ENCODE measurements around the gene MISP. TPM values are rescaled to one million over a fixed set of nuclear protein-coding genes. Genes with fewer than 3 reads are reported as not detected.

MISP gene
- total RNA-seq, 1 experiment from 2014 or later, result 5.8 TPM

- TF ChIP-seq SIN3A (IDR thresholded peaks at IDR 0.05; ENCODE audit: borderline replicate concordance, insufficient read depth, low read depth, low read length) (no peak), CTCF (IDR thresholded peaks at IDR 0.05) (no peak)
- POLR2A ChIA-PET, result interaction anchor here (0.6 kb wide), 1 partner anchor 50 kb away, joined by 7 read pairs; no protein-coding TSS in a partner anchor
- H3K36me3 ChIP-seq (ENCODE audit: control insufficient read depth, insufficient read depth, low read length), result no peaks in the 10 kb centered on the region
- BruUV-seq (replicated peaks), result no TSS peak
- H3K4me1 ChIP-seq (ENCODE audit: control insufficient read depth, insufficient read depth, low read length), result no peaks in the 10 kb centered on the region
- no peak overlapping the region for H3K4me3 ChIP-seq (ENCODE audit: low read depth in 2 of 2, low read length in 2 of 2)
- intact Hi-C loops (cut with micrococcal nuclease; ENCODE audit: unreplicated experiment) (no loop called here), in situ Hi-C loops (cut with HindIII; ENCODE audit: low pct_unique_long_range_greater_than_20kb, low sequenced_read_pairs) (no loop called here)
- no peaks in the 10 kb centered on the region for H3K9me3 ChIP-seq (ENCODE audit: control insufficient read depth, insufficient read depth, low read depth, low read length)
- CTCF ChIA-PET, result no interaction called here
- H3K27ac ChIP-seq (ENCODE audit: low read length), result no peak overlapping the region
- ATAC-seq, result no peak
- no peaks in the 10 kb centered on the region for H3K27me3 ChIP-seq (ENCODE audit: control insufficient read depth, insufficient read depth, low read length)
- DNase-seq (ENCODE audit: low read depth, low spot score), result no peak
These were observed 28.3 kb upstream of the MISP start for GRCh38 chr19:722553-723101.

GRCh38 chr19:723247-723646 is 27.7 kb upstream of the MISP start:
- ChIA-PET CTCF (no interaction called here), POLR2A (no interaction called here)
- TF ChIP-seq TCF7L2 (IDR thresholded peaks at IDR 0.05; ENCODE audit: low read depth, low read length) (no peak), POLR2AphosphoS5 (IDR thresholded peaks at IDR 0.05; ENCODE audit: low read depth, low read length) (no peak), SIN3A (IDR thresholded peaks at IDR 0.05; ENCODE audit: borderline replicate concordance, insufficient read depth, low read depth, low read length) (no peak), REST (IDR thresholded peaks at IDR 0.05; ENCODE audit: insufficient read depth in 1 of 2, low read depth in 2 of 2, low read length in 1 of 2) (no peak), CTCF (IDR thresholded peaks at IDR 0.05) (no peak)
- Histone ChIP-seq H3K27me3 (ENCODE audit: control insufficient read depth, insufficient read depth, low read length) (no peaks in the 10 kb centered on the region), H3K27ac (ENCODE audit: low read length) (no peak overlapping the region), H3K4me3 (ENCODE audit: low read depth in 2 of 2, low read length in 2 of 2) (no peak overlapping the region), H3K36me3 (ENCODE audit: control insufficient read depth, insufficient read depth, low read length) (no peaks in the 10 kb centered on the region), H3K4me1 (ENCODE audit: control insufficient read depth, insufficient read depth, low read length) (no peaks in the 10 kb centered on the region; the same call in 1 of the 2 replicates), H3K9me3 (ENCODE audit: control insufficient read depth, insufficient read depth, low read depth, low read length) (no peaks in the 10 kb centered on the region)
- ATAC-seq (no peak), DNase-seq (ENCODE audit: low read depth, low spot score) (no peak)
- in situ Hi-C loops (cut with HindIII; ENCODE audit: low pct_unique_long_range_greater_than_20kb, low sequenced_read_pairs), result no loop called here
- no TSS peak for BruUV-seq (replicated peaks)
- intact Hi-C loops (cut with micrococcal nuclease; ENCODE audit: unreplicated experiment), result no loop called here

Measured in Panc1 (cell line).